CD4-positive, alpha-beta T cell treated with Interleukin-1 beta for 1 hour (primary cell): ENCODE measurements around the gene MCM9.
"Not testable (repeated sequence)": the region's sequence is repeated elsewhere in the genome, so short reads cannot be mapped to it uniquely, and the experiment has no call there.

Experiments used
- DNase-seq, 2 donors: peaks; one replicate each; pipeline ENCODE4 v3.0.0-alpha.2; 2020 to 2022

Gene MCM9

DNA sequence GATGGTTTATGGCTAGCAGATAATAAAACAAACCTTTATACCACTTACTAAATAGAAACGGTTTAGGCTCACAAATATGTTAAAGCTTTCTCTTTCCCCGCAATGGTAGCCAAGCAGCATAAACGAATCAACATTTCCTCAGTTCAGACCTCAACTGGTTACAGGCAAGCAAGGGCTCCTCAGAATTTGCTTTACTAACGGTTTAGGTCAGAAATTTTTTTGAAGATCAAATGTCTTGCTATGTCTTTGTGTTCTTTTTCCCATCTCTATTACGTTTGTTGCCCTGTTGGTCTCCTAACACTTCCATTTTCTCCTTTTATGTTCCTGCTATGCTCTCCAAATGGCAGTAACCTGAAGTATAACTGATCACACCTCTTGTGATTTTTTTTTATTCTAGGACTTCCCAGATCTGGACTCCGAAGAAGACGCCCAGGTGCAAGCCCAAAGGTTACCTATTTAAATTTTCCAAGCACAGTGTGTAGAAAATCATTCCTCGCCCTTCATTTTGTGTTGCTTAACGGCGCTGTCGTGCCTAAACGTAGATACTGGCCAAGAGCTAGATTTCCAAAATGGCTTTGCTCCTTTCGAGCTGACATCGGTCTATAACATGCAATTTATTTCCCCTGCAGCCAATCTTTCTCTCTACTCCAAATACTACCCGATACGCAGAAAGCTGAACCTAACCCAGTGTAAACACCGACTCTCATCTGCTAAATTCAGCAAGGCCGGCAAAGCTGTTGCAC is 41.7 kb downstream of the MCM9 start:
- peak; percentile 64 to 76 for DNase-seq

DNA sequence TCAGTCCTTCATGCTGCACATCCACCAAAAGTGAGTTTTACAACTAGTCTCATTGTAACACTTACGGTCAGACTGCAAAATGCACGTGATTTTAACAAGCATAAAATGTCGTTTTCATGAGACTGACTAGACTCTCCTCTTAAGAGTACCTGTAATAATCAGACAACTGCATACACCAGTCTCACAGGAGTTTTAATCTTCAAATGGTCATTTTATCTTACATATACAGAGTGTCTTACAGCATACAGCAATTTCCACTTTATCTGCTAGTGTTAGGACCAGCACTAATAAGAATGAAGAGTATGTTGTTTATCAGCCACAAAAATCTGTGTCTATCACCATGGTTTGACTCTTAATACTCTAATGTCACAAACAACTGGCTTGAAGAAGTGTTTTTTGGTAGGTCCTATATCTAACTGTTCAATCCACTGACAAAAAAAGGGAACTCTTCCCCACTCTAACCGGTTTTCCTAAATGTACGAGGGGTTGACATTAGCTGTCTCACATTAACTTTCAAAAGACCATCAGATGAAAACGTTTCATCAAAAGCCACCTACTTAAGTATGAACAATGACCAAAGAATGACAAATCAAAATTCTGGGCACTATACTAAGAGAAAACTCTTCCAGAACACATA is 42.5 kb downstream of the MCM9 start:
- DNase-seq, result peak in 1 of 2 donors; percentile 37

DNA sequence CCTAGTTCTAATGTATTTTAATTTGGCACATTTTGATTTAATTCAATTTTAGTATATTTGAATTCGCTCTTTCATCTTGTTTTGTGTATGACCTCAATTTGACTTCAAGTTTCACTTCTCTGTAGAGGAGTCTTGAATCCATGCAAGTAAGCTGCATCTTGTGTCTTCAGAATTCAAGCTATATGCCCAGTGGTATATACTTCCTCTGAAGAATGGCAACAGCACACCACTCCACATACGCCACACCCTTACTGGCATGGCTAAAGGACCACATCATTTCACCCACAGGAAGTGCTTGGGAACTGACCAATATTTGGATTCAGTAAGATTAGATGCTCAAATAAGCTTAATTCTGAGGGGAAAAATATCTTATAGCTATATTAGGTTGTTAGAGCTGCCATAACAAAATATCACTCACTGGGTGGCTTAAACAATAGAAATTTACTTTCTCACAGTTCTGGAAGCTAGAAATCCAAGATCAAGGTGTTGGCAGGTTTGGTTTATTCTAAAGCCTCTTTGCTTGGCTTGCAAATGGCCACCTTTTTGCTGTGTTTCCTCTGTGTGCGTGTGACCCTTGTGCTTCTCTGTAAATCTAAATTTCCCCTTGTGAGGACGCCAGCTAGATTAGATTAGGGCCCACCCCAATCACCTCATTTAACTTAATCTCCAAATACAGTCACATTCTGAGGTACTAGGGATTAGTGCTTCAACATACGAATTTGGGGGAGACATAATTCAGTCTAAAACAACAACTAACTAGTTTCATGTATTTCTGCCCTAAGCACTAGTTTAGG is 43.8 kb downstream of the MCM9 start:
- peak; percentile 21 to 34 for DNase-seq

DNA sequence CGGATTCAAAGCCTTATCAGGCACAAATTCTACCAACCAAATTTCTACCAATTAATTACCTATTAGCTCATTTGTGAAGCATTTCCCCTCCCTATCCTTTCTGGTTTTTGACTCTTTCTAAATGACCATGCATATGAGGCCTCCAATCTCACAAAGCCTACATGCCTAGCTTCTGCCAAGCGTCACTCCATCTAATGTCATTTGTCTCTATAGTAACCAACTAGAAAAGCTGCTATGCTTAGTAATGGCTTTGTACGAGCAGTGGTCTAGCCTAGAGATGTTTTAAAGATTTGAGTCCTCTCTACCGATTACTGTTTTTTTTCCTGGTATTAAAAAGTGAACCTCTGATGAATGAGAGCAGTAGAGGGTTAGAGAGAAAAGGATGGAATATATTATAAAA is 45.8 kb downstream of the MCM9 start:
- peak in 1 of 2 donors; percentile 20 for DNase-seq

DNA sequence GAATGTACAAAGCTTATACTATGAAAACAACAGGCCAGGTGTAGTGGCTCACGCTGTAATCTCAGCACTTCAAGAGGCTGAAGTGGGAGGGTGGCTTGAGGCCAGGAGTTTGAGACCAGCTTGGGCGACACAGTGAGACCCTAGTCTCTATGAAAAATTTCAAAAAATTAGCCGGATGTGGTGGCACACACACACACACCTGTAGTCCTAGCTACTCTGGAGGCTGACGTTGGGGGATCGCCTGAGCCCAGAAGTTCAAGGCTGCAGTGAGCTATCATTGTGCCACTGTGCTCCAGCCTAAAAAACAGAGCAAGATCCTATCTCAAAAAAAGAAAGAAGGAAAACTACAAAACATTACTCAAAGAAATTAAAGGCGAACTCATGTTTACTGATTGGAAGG is 48.3 kb downstream of the MCM9 start:
- DNase-seq, result no peak

DNA sequence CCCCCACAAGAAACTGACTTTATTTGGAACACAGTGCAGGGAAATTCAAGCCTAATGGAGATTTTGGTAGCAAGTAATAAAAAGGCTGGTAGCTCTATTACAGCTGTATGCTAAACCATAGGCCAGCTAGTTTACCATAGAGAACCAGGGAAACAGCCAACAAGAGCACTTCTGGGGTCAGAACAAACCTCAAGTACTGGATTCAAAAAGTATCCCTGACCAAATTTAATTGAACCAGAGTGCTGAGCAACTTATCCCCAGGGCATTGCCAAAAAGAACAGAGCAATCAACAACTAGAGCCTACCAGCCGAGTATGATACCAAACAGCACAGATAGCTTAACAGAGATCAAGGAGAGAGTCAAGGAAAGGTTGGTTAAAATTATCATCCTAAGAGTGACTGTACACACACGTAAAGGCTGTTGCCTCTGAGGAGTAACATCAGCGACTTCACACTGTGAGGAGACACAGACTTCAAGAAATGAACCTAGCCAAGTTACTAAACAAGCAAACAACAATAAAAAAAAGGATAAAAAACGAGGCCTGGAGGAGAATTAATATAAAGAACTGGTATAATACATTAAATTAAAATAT is 52.5 kb downstream of the MCM9 start:
- no peak for DNase-seq

DNA sequence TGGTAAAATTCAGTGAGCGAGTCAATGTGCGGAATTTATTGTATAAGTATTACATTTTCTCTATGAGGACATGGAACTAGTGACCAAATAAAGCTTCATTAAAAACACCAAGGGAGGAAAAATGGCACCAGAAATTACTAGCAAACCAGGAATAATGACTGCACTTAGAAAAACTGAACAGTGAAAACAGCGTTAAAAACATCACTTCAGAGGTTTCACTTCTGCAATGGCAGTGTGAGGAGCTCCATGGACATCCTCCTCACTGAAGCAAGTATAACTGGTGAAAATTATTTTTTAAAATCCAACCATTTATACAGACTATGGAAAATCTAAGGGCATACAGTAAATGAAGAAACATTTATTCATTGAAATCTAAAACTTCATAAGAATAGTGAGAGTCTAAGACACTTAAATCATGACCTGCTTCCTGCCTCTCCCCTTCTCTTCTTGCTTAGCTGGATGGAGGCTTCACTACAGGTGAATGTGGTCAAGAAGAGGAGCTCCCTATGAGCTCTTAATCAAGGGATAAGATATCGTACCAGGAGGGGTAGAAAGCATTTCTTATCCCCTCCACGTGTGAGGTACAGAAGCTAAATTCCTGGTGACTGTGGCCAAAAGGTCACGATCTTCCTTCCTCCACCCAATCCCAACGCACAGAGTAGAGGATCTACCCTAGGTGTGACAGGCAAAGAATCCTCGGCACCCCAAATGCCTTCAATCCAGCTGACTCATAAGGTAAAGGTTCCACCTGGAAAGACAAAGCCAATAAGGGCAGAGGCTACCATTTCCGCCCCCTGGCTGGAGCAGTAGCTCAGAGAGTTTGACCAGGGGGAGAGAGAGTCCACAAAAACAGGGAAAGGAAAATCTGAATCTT is 53.3 kb downstream of the MCM9 start:
- DNase-seq, result no peak

DNA sequence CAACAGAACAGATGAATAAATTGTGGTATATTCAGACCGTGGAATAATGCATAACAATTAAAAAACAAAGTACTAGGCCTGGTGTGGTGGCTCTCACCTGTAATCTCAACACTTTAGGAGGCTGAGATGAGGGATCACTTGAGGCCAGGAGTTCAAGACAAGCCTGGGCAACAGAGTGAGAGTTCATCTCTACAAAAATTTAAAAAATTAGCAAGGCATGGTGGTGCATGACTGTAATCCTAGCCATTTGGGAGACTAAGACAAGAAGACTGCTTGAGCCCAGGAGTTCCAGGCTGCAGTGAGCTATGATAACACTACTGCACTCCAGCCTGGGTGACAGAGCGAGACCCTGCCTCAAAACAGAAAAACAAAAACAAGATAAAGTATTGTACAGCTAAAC is 57.2 kb downstream of the MCM9 start:
- no peak for DNase-seq

DNA sequence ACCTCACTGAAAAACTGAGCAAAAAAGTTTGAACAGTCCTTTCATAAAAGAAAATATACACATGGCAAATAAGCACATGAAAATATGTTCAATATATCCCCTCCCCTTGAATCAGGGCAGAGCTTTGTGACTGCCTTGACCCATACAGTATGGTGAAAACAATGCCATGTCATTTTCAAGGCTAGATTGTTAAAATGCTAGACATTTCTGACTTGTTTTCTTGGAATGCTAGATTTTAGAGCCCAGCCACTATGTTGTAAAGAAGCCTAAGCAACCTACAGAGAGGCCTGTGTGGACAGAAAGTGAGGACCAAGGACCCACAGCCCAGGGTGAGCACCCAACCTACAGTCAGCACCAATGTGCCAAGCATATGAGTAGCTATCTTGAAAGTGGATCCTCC is 58.1 kb downstream of the MCM9 start:
- DNase-seq, result no peak

DNA sequence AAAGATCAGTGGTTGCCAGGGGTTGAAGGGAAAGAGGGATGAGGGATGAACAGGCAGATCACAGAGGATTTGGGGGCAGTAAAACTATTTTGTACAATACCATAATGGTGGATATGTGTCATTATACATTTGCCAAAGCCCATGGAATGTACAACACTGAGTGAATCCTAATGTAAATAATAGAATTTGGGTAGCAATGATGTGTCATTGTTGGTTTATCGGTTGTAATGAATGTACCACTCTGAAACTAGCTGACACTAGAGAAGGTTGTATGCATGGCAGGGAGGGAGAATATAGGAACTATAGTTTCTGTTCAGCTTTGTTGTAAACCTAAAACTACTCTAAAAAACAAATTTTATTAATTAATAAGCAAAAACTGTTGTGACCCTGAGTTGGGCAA is 58.8 kb downstream of the MCM9 start:
- no peak for DNase-seq

DNA sequence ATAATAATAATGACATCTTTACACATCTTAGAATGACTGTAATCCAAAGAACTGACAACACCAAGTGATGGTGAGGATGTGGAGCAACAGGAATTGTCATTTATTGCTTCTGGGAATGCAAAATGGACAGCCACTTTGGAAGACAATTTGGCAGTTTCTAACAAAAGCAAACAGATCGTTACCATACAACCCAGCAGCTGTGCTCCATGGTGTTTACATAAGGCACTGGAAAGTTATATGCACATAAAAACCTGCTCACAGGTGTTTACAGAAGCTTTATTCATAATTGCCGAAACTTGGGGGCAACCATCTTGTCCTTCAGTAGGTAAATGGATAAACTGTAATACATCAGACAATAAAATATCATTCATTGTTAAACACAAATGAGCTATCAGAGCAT is 59.3 kb downstream of the MCM9 start:
- DNase-seq, result no peak

DNA sequence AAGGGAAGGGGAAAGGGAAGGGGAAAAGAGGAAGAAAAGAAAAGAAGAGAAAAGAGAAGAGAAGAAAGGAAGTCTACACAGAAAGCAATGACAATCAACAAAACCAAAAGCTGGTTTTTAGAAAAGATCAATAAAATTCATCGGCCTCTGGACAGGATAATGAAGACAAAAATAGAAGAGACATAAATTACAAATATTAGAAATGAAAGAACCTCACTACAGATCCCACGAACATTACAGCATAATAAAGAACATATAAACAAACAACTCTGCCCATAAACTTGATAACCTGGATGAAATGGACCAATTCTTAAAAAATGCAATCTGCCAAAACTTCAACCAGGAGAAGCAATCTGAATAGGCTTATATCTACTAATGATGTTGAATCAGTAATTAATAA is 61.7 kb downstream of the MCM9 start:
- no peak for DNase-seq

DNA sequence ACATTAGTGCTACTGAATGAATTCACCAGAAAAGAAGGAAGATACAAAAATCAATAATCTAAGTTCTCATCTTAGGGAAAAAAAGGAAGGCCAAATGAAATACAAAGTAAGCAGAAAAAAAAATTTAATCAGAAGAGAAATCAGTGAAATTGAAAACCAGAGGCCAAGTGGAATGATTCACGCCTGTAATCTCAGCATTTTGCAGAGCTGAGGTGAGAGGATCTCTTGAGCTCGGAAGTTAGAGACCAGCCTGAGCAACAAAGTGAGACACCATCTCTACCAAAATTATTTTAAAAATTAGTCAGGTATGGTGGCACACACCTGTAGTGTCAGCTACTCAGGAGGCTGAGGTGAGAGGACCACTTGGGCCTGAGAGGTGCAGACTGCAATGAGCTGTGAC is 62.2 kb downstream of the MCM9 start:
- DNase-seq, result no peak

DNA sequence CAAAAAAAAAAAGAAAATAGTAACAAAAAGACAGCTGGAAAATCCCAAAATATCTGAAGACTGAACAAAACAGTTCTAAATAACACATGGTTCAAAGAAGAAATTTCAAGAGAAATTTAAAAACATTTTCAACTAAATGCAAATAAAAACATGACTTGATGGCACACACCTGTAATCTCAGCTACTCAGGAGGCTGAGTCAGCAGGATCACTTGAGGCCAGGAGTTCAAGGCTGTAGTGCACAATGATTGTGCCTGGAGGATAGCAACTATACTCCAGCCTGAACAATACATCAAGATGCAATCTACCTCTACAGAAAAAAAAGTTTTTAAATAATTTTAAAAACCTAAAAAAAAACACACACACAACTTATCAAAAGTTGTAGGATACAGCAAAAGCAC is 62.6 kb downstream of the MCM9 start:
- no peak for DNase-seq

DNA sequence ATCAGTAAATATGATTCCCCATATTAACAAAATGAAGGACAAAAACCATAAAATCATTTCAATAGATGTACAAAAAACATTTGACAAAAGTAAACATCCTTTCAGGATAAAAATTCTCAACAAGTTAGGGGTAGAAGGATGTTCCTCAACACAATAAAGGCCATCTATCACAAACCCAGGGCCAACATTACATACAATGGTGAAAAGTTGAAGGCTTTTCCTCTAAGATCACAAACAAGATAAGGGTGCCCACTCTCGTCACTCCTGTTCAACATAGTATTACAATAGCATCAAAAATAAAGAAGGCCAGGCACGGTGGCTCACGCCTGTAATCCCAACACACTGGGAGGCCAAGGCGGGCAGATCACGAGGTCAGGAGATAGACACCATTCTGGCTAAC is 63.6 kb downstream of the MCM9 start:
- DNase-seq, result no peak

DNA sequence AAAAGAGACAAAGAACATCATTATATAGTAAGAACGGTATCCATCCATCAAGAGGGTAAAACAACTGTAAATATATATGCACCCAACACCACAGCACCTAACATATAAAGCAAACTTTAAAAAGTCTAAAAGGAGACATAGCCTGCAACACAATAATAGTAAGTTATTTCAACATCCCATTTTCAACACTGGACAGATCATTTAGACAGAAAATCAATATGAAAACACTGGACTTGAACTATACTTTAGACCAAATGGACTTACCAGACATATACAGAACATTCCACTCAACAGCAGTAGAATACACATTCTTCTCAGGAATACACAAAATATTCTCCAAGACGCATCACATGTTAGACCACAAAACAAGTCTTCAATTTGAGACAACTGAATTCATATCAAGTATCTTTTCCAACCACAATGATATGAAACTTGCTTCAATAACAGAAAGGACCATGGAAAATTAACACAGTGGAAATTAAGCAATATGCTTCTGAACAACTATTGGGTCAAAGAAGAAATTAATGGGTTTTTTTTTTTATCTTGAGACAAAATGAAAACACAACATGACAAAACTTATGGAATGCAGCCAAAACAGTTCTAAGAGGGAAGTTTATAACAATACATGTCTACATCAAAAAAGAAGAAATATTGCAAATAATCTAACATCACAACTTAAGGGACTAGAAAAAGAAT is 64.9 kb downstream of the MCM9 start:
- no peak for DNase-seq

DNA sequence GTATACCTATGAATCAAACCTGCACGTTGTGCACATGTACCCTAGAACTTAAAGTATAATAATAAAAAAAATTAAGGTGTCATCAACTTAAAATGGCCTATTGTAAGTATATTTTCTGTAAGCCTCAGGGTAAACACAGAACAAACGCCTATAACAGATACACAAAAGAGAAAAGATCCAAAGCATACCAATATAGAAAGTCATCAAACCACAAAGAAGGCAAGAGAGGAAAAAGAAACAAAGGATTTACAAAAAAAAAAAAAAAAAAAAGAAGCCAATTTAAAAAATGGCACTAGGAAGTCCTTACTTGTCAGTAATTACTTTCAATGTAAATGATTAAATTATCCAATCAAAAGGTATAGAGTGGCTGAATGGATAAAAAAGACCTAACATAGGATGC is 65.6 kb downstream of the MCM9 start:
- no peak for DNase-seq

DNA sequence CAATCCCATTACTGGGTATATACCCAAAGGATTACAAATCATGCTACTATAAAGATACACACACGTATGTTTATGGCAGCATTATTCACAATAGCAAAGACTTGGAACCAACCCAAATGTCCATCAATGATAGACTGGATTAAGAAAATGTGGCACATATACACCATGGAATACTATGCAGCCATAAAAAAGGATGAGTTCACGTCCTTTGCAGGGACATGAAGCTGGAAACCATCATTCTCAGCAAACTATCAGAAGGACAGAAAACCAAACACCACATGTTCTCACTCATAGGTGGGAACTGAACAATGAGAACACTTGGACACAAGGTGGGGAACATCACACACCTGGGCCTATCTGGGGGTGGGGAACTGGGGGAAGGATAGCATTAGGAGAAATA is 66.1 kb downstream of the MCM9 start:
- DNase-seq, result not testable (repeated sequence)

DNA sequence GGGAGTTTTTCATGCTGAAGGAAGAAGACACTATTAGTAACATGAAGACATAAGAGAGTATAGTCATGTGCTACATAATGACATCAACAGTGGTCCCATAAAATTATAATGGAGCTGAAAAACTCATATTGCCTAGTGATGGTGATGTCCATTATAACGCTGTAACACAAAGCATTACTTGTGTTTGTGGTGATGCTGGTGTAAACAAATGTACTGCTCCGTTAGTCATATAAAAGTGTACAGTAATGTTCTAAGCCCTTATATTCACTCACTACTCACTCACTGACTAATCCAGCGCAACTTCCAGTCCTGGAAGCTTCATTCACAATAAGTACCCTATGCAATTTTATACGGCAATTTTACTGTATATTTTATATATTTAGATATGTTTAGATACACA is 67.8 kb downstream of the MCM9 start:
- DNase-seq, result no peak

DNA sequence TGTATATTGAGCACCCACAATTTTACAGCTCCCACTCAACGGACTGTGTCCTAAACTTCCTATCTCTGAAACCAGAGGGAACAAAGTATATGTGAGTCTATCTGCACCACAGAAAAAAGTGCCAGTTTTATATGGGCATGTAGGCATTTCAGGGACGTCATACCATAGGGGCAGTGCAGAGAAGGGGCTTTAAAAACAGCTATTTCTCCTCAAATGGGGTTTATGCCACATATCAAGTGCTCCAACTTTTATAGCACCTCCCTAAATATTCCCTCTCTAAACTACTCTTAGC is 69.9 kb downstream of the MCM9 start:
- no peak for DNase-seq

DNA sequence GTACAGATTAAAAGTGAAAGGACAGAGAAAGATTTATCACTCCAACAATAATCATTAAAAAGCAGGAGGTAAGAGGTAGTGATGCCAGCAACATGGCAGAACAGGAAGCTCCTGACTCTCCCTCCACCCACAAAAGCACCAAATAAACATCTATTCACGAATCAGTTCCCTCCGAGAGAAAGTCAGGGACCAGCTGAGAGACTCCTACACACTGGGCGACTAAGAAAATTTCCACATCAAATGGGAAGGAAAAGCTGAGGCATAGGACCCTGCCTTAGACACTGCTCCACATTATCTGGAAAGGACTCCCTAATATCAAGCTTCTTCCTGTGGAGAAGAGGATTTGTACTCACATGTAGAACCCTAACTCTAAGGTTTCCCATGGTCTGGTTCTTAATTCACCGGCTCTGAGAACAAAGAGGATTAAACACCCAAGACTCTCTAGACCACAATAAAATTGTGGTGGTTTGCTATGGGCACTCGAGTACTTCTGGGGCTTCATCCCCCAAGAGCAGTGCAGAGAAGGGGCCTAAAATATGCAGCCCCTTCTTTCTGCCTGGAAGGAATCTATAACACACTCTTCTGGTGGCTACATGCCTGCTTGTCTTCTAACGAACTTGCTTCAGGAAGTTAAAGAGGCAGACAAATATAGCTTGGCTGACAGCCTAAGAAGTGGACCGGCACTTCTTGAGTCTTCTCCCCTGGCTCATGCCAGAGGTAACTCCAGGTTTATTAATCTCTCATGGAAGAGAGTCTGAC is 70.4 kb downstream of the MCM9 start:
- no peak for DNase-seq

DNA sequence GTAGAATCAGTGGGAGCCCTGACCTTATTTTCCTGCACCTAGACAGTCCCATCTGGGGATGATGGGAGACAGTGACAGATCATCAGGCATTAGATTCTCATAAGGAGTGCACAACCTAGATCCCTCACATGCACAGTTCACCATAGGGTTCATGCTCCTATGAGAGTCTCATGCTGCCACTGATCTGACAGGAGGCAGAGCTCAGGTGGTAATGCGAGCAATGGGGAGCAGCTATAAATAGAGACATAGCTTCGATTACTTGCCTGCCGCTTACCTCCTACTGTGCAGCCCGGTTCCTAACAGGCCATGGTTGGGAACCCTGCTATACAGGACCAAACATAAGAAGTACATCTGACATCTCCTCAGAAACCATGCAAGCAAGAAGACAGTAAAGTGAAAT is 72.5 kb downstream of the MCM9 start:
- no peak for DNase-seq
